Hematopoietic multipotent progenitor cell treated with erythropoietin and hydrocortisone succinate and interleukin-3 and kit ligand, for 17 days (in vitro differentiated cells): ENCODE data around the gene TRA2A.

Experiments
- DNase-seq: peaks from one replicate; pipeline ENCODE4 v3.0.0-alpha.2; 2015; ENCODE audit warnings: low spot score

Gene TRA2A

GRCh38 chr7:23470330-23471105, 61.3 kb downstream of the TRA2A start, which contains the start of gene IGF2BP3:
Gene IGF2BP3 (minus strand): TSS chr7:23470491. CDS start chr7:23470110, 381 bp downstream.
- DNase-seq: no peak

DNA sequence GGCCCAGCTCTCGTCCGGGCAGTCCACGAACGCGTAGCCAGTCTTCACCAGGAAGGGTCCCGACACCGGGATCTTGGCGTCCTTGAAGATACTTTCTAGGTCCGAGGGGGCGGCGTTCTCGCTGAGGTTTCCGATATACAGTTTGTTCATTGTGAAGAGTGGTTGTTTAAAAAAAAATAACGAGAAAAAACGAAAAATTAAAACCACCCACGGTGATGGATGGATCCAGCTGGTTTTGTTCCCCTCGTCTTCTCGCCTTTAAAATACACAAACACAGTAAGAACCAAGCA, 61.9 kb downstream of the TRA2A start:
- DNase-seq: no peak

GRCh38 chr7:23469150-23469960, 62.4 kb downstream of the TRA2A start:
- no peak for DNase-seq

- DNase-seq: no peak
These were observed 63.1 kb downstream of the TRA2A start for GRCh38 chr7:23468526-23469149.

- no peak for DNase-seq
These were observed 63.8 kb downstream of the TRA2A start for GRCh38 chr7:23467806-23468525.

DNA sequence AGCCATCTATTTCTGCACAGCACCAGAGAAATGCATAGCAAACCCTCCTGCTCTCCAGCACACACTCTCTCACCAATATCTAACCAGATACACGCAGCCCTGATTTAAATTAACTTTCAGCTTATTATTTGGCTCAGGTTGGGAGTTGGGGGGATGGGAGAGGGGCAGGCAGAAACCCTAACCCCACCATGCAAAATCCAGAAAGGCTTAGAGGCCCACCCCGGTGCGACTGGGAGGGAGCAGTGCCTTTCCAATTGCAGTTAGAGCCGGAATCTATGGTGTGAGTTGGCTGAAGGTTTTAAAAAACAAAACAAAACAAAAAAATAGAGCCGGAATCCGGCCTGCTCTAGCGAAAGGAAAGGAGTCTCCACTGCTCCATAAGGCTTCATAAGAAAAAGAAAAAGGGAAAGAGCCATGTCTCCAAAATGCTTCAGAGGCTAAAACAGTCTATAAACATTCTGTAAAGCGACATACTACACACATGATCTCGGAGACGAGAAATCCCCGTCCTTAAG, 64.4 kb downstream of the TRA2A start:
- no peak for DNase-seq

GRCh38 chr7:23462846-23463245, 68.9 kb downstream of the TRA2A start:
- DNase-seq: no peak

- DNase-seq: no peak
These were observed 73.7 kb downstream of the TRA2A start for GRCh38 chr7:23458044-23458443.

DNA sequence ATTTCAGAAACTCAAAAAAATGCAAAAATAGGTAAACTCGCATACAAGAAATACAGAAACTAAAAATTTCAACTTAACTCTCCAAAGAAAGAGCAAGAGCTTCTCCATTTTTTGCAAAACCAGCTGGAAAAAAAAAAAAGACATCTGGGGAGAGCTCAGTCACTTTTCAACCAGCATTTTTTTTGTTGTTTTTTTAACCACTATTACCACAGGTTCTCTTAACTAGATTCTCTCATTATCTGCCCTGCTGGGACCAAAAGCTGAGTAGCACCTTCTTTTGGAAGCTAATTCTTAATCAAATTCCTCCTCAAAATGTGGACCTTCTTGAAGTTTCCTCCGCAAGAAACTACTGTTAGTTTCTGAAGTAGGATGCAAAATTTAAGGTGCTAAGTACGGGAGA, 75.7 kb downstream of the TRA2A start:
- no peak for DNase-seq

DNA sequence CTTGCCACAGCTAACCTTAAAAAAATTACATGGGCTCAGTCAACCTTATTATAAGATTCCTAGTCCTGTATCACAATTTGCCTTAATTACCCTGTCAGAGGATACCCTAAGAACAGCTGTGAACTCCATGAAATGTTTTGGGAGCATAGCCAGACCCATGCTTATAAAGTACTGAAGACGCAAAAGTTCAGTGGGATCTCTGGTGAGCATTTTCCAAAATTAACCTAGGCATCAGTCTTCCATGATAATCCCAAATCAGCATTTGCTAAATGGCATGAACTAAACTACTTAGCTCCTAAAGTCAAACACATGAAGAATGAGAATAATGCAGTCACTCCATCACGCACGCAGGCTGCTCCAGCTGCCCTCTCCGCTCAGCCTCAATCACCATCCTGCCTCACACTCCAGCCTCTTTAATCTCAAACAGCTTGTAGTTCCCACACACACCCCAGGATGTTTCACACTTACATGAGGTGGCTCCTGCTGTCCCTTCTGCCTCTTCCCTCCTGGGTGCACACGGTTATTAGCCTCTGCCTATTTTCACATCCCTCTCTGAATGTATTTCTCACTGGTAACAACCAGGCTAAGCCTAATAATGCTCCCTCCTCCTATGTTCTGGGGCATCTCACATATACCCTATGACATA, 76.8 kb downstream of the TRA2A start:
- DNase-seq: no peak
